Thymus (tissue), 11 donors: ENCODE data around the gene PADI6. TPM values are rescaled to one million over a fixed set of nuclear protein-coding genes. Genes with fewer than 3 reads are reported as not detected.
"Not testable (repeated sequence)": the region's sequence is repeated elsewhere in the genome, so short reads cannot be mapped to it uniquely, and the experiment has no call there.

ENCODE experiments used
- DNase-seq, 9 donors: peaks; one replicate each; pipeline ENCODE4 v3.0.0-alpha.2; 2013; ENCODE audit warnings: low spot score in 9 of 9, low read depth in 6 of 9, missing footprints in 1 of 9
- H3K27ac ChIP-seq, 2 donors: one replicate each; pipeline ENCODE4 v1.5.1; 2013; ENCODE audit warnings: control low read depth in 1 of 2, low read depth in 1 of 2, low read length in 1 of 2, mild to moderate bottlenecking in 1 of 2, moderate library complexity in 1 of 2
- H3K27me3 ChIP-seq, 2 donors: one replicate each; pipeline ENCODE4 v1.5.1; 2013; ENCODE audit warnings: low read length in 1 of 2; ENCODE audit not compliant: control insufficient read depth in 2 of 2, insufficient read depth in 1 of 2
- H3K36me3 ChIP-seq, 2 donors: one replicate each; pipeline ENCODE4 v1.5.1; 2013; ENCODE audit warnings: low read length in 1 of 2, mild to moderate bottlenecking in 1 of 2, moderate library complexity in 1 of 2; ENCODE audit not compliant: control insufficient read depth in 2 of 2, insufficient read depth in 2 of 2
- H3K4me1 ChIP-seq, 2 donors: one replicate each; pipeline ENCODE4 v1.5.1; 2013; ENCODE audit warnings: low read length in 2 of 2; ENCODE audit not compliant: control insufficient read depth in 2 of 2, insufficient read depth in 2 of 2
- H3K4me3 ChIP-seq, 2 donors: one replicate each; pipeline ENCODE4 v1.5.1; 2013; ENCODE audit warnings: low read length in 2 of 2, control low read depth in 1 of 2, mild to moderate bottlenecking in 1 of 2
- H3K9me3 ChIP-seq, 2 donors: one replicate each; pipeline ENCODE4 v1.5.1; 2013; ENCODE audit warnings: low read length in 1 of 2, mild to moderate bottlenecking in 1 of 2; ENCODE audit not compliant: control insufficient read depth in 2 of 2, insufficient read depth in 1 of 2
- WGBS: extraction: QIAGEN DNeasy Blood & Tissue Kit; methylation state at CpG from one replicate; pipeline ENCODE4 v1.1.7; 2013; 5-methylcytosine and 5-hydroxymethylcytosine counted together
- polyA plus RNA-seq: library from polyadenylated mRNA; stranded (reverse); fragments of 200-250 nt; gene quantifications from one replicate; pipeline ENCODE4 v1.2.3, GENCODE V29; 2013
- total RNA-seq: library from RNA; stranded (reverse); fragments of 120-200 nt; gene quantifications from one replicate; pipeline ENCODE4 v1.2.4, GENCODE V29; 2013
- donor health status: healthy.

Gene PADI6
- total and polyA plus RNA-seq, 2 donors = 0.09 to 0.16 TPM

- Histone ChIP-seq H3K4me3 (no peak overlapping the region), H3K36me3 (no peaks in the 10 kb centered on the region), H3K4me1 (no peaks in the 10 kb centered on the region), H3K27ac (no peak overlapping the region), H3K9me3 (peaks cover 0 to 3% of the 10 kb centered on the region in 2 donors), H3K27me3 (peaks cover 0 to 3% of the 10 kb centered on the region in 2 donors)
- WGBS = 93% methylated on average over 8 of the region's 8 CpGs
- no peak for DNase-seq
Observed at GRCh38 chr1:17340358-17340757, 31.6 kb upstream of the PADI6 start.

GRCh38 chr1:17342014-17342441 is 30.0 kb upstream of the PADI6 start:
- 68% methylated on average over 17 of the region's 17 CpGs for WGBS
- Histone ChIP-seq H3K36me3 (no peaks in the 10 kb centered on the region), H3K9me3 (peaks cover 0 to 3% of the 10 kb centered on the region in 2 donors), H3K4me1 (no peaks in the 10 kb centered on the region), H3K27me3 (no peaks in the 10 kb centered on the region), H3K4me3 (no peak overlapping the region), H3K27ac (no peak overlapping the region)
- no peak for DNase-seq

GRCh38 chr1:17345506-17345905 is 26.5 kb upstream of the PADI6 start:
- H3K4me1 ChIP-seq, DNase-seq, H3K9me3 ChIP-seq, H3K36me3 ChIP-seq, H3K4me3 ChIP-seq, H3K27ac ChIP-seq, H3K27me3 ChIP-seq: not testable (repeated sequence)
- 98% methylated on average over 5 of the region's 5 CpGs for WGBS

GRCh38 chr1:17346046-17346789 is 25.8 kb upstream of the PADI6 start:
- Histone ChIP-seq H3K27me3 (no peaks in the 10 kb centered on the region), H3K9me3 (peaks cover 0 to 3% of the 10 kb centered on the region in 2 donors), H3K4me3 (no peak overlapping the region), H3K4me1 (no peaks in the 10 kb centered on the region), H3K27ac (no peak overlapping the region), H3K36me3 (no peaks in the 10 kb centered on the region)
- no peak for DNase-seq
- 91% methylated on average over 9 of the region's 9 CpGs for WGBS

GRCh38 chr1:17347769-17348592 is 24.0 kb upstream of the PADI6 start:
- no peak for DNase-seq
- WGBS = 89% methylated on average over 19 of the region's 19 CpGs
- Histone ChIP-seq H3K4me1 (no peaks in the 10 kb centered on the region), H3K4me3 (no peak overlapping the region), H3K36me3 (no peaks in the 10 kb centered on the region), H3K27ac (no peak overlapping the region), H3K27me3 (no peaks in the 10 kb centered on the region), H3K9me3 (peaks cover 0 to 3% of the 10 kb centered on the region in 2 donors)

- no peak overlapping the region for H3K4me3 ChIP-seq
- WGBS = 89% methylated on average over 14 of the region's 14 CpGs
- no peaks in the 10 kb centered on the region for H3K27me3 ChIP-seq
- no peak for DNase-seq
- H3K9me3 ChIP-seq = no peaks in the 10 kb centered on the region
- H3K27ac ChIP-seq = no peak overlapping the region
- H3K36me3 ChIP-seq = no peaks in the 10 kb centered on the region
- H3K4me1 ChIP-seq = no peaks in the 10 kb centered on the region
Observed at GRCh38 chr1:17348593-17349234, 23.3 kb upstream of the PADI6 start.

GRCh38 chr1:17350083-17350482 is 21.9 kb upstream of the PADI6 start:
- no peak overlapping the region for H3K27ac ChIP-seq
- H3K4me1 ChIP-seq = no peaks in the 10 kb centered on the region
- 59% methylated on average over 8 of the region's 8 CpGs for WGBS
- H3K27me3 ChIP-seq = no peaks in the 10 kb centered on the region
- no peaks in the 10 kb centered on the region for H3K9me3 ChIP-seq
- H3K36me3 ChIP-seq = no peaks in the 10 kb centered on the region
- DNase-seq = no peak
- H3K4me3 ChIP-seq = no peak overlapping the region

- no peak overlapping the region for H3K27ac ChIP-seq
- no peak for DNase-seq
- H3K27me3 ChIP-seq = no peaks in the 10 kb centered on the region
- H3K9me3 ChIP-seq = no peaks in the 10 kb centered on the region
- peaks cover 5% of the 10 kb centered on the region in 2 donors for H3K4me1 ChIP-seq
- H3K36me3 ChIP-seq = no peaks in the 10 kb centered on the region
- WGBS = 92% methylated on average over 7 of the region's 7 CpGs
- H3K4me3 ChIP-seq = no peak overlapping the region
Observed at GRCh38 chr1:17350928-17351446, 21.0 kb upstream of the PADI6 start.
